SK-N-MC (cell line): ENCODE results near the gene DAPK3.

Source experiments
- EZH2 ChIP-seq: fragments of 200-600 bp; sonication (generic); IDR thresholded peaks from one replicate; pipeline ENCODE4 v1.6.1; 2017; ENCODE audit warnings: antibody characterized with exemption
- FOXP2 ChIP-seq: optimal IDR thresholded peaks from 2 replicates; pipeline ENCODE3; 2011; ENCODE audit warnings: mild to moderate bottlenecking, moderate library complexity; ENCODE audit not compliant: insufficient read depth; ENCODE audit errors: extremely low read length, control extremely low read depth

DNA sequence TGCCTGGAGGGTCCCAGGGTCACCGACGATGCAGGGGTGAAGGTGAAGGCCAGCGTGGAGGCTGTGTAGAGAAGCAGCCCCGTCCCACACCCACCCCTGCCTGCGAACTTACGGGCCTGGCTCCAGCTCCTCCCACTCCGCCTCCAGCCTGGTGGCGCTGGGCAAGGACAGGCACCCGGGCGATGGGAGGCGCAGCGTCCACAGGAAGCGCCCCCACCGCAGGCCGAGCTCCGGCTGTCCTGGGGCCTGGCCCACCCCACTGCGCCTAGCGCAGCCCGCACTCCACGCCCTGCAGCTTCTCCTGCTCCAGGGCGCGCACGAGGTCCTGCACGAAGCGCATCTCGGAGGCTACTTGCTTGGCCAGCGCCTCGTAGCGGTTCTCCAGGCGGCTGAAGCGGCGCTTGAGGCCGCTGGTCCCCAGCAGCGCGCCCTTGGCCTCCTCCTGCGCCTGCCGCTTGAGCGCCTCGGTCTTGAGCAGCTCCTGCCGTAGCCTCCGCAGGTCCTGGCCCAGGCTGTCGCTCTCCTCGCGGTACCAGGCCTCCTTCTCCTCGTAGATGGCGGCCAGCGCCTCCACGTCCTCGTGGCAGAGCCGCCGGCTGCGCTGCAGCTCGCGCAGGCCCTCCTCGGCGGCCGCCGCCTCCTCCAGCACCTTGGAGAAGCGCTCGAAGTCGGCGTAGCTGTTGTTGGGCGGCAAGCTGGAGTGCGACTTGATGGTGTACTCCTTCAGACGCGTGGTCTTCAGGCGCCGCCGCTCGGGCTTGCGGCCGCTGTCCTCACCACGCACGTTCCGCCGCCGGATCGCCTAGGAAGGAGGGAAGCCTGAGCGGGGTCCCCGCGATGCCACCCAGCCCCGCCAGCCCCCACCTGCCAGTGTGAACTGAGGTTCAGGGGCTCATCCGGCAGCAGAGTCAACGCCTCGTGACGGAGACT, 11.8 kb downstream of the DAPK3 start:
- TF ChIP-seq FOXP2 (no peak), EZH2 (no peak)
